NCI-H69 (cell line): ENCODE results near the gene NTMT1.
"Not testable (repeated sequence)": the region's sequence is repeated elsewhere in the genome, so short reads cannot be mapped to it uniquely, and the experiment has no call there.

Experiments
- DNase-seq: peaks from one replicate; lab custom pipeline; 2025; lab: John Stamatoyannopoulos, UW

Gene NTMT1

GRCh38 chr9:129615407-129616285 is 10.3 kb upstream of the NTMT1 start:
- DNase-seq, result no peak

DNA sequence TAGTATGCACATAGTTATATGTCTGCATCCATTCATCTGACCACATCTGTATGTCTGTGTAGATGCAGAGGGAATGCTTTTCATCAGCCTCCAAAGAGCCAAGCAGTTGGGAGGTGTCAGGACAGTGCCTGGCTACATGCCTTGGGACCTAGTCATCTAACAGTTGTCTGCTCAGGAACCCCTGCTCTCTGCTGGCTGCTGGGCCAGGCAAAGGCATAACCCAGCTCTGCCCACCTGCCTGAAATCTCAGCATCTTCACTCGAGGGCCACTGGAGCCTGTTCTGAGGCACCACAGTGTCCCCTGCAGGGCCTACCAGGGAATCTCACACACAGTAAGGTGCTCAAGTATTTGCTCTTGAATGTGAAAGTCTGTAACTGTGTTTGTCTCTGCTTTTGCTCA is 8.8 kb upstream of the NTMT1 start:
- peak; percentile 76 for DNase-seq

GRCh38 chr9:129619787-129620668 is 5.9 kb upstream of the NTMT1 start:
- DNase-seq, result peak; percentile 56

- DNase-seq, result peak; percentile 87
Observed at GRCh38 chr9:129620669-129621295, 5.2 kb upstream of the NTMT1 start, which contains the start of gene C9orf50. Gene C9orf50 (minus strand): TSS chr9:129621101. CDS start chr9:129620574, 527 bp downstream.

DNA sequence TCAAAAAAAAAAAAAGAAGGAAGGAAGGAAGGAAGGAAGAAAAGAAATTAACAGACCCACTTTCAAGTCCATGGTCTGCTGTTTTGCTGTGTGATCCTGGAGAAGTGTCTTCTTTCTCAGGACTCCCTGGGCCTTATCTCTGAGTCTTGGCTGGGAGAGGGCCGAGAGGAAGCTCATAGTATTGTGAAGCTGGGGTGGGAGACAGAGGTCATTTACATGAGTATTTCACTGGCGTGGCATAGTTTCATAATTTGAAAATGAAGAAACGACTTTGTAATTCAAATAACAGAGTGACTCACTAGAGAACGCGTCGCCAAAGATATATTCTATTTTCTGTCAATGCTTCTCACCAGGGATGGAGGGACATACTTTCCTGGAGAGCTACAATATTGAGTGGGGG is 2.6 kb upstream of the NTMT1 start:
- no peak for DNase-seq

DNA sequence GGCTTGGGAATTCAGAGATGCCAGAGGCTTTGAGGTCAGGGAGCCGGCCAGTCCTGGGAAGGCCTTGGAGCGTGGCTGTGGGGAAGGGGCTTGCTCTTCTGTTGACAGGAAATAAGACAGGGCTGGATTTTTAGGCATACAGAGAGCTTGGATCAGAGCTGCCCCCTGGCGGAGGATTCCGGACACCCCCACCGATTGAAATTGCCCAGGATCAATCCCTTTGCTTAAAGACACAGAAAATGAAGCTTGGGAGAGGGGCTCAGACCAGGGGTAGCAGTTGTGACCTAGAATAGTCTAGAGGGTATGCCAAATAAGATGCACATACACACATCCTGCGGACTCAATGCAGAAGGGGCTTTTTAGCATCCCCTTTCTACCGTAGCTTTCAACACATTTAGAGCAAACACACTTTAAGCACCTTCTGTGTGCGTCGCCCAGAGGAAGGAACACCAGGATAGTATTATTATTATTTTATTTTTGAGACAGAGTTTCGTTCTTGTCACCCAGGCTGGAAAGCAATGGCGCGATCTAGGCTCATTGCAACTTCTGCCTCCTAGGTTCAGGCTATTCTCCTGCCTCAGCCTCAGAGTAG is 1.7 kb upstream of the NTMT1 start:
- DNase-seq, result peak; percentile 81

- peak; percentile 81 for DNase-seq
Observed at GRCh38 chr9:129624947-129625346, 1.0 kb upstream of the NTMT1 start.

- DNase-seq, result peak; percentile 46
Observed at GRCh38 chr9:129626625-129627284, 792 bp downstream of the NTMT1 start.

DNA sequence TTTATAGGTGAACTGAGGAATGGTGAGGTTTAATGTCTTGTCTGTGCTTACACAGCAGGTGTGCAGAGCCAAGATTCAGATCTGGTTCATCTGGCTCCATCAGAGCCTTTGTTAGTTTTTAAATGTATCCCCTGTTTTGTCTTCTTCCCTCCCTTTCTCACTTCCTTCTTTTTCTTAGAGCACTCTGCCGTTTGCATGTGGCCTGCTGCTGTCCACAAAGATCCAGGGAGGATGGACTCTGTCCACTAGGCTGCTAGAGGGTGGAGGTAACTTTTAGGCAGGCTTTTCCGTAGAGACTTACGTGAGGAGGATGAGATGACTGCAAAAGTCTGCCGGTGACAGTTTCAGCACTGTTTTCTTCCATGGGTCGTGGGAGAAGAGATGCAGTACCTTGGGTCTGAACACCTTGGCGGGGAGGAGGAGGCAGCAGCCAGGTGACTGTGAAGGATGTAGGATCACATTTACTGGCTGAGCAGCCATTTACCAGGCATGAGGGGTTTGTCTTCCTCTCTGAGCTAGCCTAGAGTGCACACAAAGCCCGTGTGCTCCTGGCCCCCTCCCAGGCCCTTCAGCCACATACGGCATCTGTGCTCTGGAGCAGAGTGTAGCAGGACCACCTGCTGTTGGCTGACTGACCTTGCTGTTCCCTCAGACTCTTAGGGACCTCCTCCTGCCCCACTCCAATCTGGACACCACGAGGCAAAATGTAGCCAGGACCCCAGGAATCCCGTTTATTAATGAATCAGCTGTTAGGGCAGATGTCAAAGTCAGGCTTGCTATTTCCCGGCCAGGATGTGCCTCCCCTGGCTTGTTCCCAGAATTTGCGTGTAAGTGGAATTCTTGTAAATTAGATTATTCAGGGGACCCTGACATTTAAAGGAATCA is 1.8 kb downstream of the NTMT1 start:
- peak; percentile 28 for DNase-seq

DNA sequence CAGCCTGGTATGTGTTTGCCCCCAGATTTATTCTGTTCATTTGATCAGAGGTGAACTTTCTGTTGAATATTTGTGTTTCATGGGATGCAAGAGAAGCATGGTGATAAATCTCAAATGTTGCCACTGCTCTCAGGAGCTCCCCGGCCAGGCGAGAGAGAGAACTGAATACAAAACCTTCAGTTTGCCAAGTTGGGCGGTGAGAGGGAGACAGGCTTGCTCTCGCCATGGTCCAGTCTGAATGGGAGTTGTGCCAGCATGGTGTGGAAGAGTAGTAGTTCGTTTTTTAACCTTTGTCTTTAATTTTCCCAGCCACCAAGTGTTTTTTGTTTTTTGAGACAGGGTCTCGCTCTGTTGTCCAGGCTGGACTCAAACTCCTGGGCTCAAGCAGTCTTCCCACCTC is 2.7 kb downstream of the NTMT1 start:
- DNase-seq, result no peak

DNA sequence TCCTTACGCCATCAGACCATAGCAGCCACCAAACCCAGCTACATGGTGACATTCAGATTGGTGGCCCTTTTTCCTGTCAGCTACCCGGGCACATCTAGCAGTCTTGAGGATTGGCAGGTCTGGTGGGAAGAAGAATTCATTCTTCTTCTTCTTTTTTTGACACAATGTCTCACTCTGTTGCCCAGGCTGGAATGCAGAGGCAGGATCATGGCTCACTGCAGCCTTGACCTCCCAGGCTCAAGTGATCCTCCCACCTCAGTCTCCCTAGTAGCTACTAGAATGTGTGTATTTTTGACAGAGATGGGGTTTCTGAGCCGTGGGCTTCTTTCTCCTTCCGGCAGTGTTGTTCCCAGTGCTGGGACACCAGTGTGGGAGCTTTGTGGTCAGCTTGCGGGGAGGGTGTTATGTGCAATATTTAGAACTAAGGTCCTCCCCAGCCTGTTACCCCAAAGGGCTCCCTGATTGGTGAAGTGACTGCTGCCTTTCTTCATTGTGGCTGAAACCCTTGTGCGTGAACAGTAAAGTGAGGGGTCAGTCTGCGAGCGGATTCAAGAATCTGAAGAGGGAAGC is 3.4 kb downstream of the NTMT1 start:
- no peak for DNase-seq

GRCh38 chr9:129630967-129631673 is 5.2 kb downstream of the NTMT1 start:
- DNase-seq, result no peak

DNA sequence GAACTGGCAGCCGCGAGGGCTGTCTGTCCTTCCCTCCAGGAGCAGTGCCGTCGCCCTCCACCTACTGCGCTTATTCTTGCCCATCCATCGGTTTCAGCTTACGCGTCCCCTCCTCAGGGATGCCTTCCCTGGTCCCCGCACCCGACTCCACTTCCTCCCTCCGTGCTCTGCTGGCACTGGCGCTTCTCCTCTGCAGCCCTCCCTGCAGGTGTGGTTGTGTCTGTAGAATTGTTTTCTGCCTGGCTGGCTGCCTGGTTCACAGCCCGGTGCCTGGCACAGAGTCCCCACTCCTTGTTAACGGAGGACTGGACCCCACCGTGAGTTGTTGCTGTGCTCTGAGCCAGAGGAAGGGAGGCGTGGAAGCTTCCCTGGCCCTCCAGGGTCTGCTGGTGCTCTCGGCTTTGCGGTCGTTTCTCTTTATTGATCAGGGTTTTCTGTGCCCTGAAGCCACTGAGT is 5.7 kb downstream of the NTMT1 start:
- no peak for DNase-seq

DNA sequence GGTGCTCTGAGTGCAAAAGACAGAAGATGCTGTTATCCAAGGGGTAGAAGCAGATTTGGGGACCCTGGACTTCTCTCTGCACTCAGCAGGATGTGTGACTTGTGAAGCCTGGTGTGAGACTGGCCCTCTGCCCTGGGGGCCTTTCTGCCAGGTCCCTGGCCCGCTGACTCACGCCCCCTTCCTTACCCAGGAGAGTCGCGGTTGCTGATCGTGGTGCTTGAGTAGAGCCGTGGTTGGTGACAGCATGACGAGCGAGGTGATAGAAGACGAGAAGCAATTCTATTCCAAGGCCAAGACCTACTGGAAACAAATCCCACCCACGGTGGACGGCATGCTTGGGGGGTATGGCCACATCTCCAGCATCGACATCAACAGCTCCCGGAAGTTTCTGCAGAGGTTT is 6.5 kb downstream of the NTMT1 start:
- DNase-seq, result no peak

- no peak for DNase-seq
Observed at GRCh38 chr9:129633207-129633606, 7.2 kb downstream of the NTMT1 start.

GRCh38 chr9:129633848-129634247 is 7.9 kb downstream of the NTMT1 start:
- no peak for DNase-seq

- DNase-seq, result no peak
Observed at GRCh38 chr9:129635099-129636065, 9.4 kb downstream of the NTMT1 start.

GRCh38 chr9:129636343-129636742 is 10.4 kb downstream of the NTMT1 start:
- DNase-seq, result not testable (repeated sequence)
